ENCODE measurements around the gene RSPH1.

DNA sequence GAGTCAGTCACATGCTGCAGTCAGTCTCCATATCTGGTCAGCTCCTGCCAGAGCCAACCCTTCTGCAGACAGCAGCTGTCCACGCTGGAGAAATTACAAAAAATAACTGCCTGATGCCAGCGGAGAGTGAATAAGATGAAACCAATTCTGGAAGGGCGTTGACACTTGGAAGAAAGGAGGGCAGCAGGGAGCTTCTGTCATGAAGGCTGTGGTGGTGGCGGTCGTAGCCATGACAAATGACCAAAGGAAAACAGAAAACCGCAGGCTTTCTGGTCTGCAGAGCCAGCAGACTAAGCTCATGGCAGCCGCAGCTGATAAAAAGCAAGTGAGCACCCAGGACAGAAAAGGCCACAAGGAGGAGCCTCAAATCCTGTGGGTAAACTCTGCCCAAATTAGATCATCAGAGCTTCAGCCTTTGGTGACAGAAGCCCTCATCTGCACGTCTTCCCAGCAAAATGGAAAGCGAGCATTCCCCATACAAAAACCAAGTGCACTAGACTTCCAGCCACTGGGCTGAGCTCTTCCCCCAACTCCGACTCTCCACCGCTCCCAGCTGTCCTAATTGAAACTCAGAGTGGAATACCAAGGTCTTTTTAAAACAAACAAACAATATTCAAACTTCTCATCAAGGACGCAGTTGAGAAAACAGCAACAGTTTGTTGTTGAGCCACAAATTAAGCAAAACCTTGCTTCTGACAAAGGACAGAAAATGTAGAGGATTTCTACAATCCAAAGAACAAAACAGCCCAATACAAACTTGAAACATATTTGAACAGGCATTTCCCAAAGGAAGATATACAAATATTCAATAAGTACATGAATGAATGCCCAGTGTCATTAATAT is 28.7 kb downstream of the RSPH1 start:
- TF ChIP-seq SIX5 (IDR thresholded peaks at IDR 0.05; ENCODE audit: low read depth, low read length), result no peak
- TF ChIP-seq EP300 (IDR thresholded peaks at IDR 0.05; ENCODE audit: borderline replicate concordance in 1 of 2, low read depth in 2 of 2, low read length in 2 of 2), result no peak
- no peak for TF ChIP-seq EZH2 (IDR thresholded peaks at IDR 0.05; ENCODE audit: low read depth, low read length, severe bottlenecking)
- TF ChIP-seq, protein P1, sequence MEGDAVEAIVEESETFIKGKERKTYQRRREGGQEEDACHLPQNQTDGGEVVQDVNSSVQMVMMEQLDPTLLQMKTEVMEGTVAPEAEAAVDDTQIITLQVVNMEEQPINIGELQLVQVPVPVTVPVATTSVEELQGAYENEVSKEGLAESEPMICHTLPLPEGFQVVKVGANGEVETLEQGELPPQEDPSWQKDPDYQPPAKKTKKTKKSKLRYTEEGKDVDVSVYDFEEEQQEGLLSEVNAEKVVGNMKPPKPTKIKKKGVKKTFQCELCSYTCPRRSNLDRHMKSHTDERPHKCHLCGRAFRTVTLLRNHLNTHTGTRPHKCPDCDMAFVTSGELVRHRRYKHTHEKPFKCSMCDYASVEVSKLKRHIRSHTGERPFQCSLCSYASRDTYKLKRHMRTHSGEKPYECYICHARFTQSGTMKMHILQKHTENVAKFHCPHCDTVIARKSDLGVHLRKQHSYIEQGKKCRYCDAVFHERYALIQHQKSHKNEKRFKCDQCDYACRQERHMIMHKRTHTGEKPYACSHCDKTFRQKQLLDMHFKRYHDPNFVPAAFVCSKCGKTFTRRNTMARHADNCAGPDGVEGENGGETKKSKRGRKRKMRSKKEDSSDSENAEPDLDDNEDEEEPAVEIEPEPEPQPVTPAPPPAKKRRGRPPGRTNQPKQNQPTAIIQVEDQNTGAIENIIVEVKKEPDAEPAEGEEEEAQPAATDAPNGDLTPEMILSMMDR (IDR thresholded peaks at IDR 0.05; ENCODE audit: control extremely low read depth in 1 of 3, insufficient read depth in 1 of 3, low read depth in 1 of 3, low read length in 3 of 3), result peak; percentile 18 to 58 (median 55)
- TF ChIP-seq GABPA (IDR thresholded peaks at IDR 0.05; ENCODE audit: borderline replicate concordance, insufficient read depth, low read length), result no peak; the same call in 1 of the 2 replicates
- TF ChIP-seq SP4 (IDR thresholded peaks at IDR 0.05; ENCODE audit: low read length), result no peak
- no peak for TF ChIP-seq CTBP2 (IDR thresholded peaks at IDR 0.05; ENCODE audit: borderline replicate concordance, insufficient read depth, insufficient read length, low read length)
- no peak for TF ChIP-seq CREB1 (IDR thresholded peaks at IDR 0.05)
- no peak for TF ChIP-seq BRCA1 (IDR thresholded peaks at IDR 0.05; ENCODE audit: low read depth, low read length)
- no peak for TF ChIP-seq POLR2A (IDR thresholded peaks at IDR 0.05; ENCODE audit: control extremely low read depth in 1 of 2, low read depth in 2 of 2, low read length in 2 of 2)
- no peak for TF ChIP-seq SP1 (IDR thresholded peaks at IDR 0.05; ENCODE audit: low read depth, low read length)
- TF ChIP-seq RAD21 (IDR thresholded peaks at IDR 0.05 in 1 of 2, conservative IDR thresholded peaks at IDR 0.05 in 1 of 2; ENCODE audit: low read depth in 2 of 2, low read length in 2 of 2), result peak; percentile 53 to 66
- no peak for TF ChIP-seq SRF (IDR thresholded peaks at IDR 0.05; ENCODE audit: low read depth, low read length)

Data from H1 (cell line).